NCI-H1092 treated with DMSO at 0.1 percent for 48 hours (cell line): ENCODE results near the gene WDR45B.
A peak's percentile ranks its signal among the peaks of the same experiment; 100 is the strongest.

Source experiments
- DNase-seq: peaks from one replicate; lab custom pipeline; 2025; lab: John Stamatoyannopoulos, UW

Gene WDR45B

DNA sequence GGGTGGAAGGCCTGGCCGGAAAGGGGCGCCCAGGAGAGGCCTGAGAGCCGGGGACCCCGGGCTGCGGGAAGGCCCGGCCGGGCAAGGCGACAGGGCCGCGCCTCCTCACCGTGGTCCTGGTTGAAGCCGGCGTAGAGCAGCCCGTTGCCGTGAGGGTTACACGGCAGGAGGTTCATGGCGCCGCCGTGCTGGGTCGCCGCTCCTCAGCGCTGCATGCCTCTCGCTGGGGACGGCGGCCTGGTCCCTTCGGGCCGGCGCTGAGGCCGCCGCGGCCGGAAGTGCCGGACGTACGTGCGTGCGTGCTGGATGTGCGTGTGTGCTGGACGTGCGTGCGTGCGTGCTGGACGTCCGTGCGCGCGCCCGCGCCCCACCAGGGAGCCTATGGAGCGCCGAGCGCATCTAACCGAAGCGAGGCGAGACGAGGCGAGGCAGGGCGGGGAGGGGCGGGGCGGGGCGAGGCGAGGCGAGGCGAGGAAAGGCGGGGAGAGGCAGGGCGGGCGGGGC lies at the start of gene WDR45B:
TSS of gene WDR45B (minus strand) at position 280 of the 504 bp plus-strand sequence. CDS start at position 176, 104 bp downstream.
- DNase-seq = peak; percentile 90

GRCh38 chr17:82697808-82698064 lies 49.5 kb upstream of the WDR45B start:
- DNase-seq = no peak

DNA sequence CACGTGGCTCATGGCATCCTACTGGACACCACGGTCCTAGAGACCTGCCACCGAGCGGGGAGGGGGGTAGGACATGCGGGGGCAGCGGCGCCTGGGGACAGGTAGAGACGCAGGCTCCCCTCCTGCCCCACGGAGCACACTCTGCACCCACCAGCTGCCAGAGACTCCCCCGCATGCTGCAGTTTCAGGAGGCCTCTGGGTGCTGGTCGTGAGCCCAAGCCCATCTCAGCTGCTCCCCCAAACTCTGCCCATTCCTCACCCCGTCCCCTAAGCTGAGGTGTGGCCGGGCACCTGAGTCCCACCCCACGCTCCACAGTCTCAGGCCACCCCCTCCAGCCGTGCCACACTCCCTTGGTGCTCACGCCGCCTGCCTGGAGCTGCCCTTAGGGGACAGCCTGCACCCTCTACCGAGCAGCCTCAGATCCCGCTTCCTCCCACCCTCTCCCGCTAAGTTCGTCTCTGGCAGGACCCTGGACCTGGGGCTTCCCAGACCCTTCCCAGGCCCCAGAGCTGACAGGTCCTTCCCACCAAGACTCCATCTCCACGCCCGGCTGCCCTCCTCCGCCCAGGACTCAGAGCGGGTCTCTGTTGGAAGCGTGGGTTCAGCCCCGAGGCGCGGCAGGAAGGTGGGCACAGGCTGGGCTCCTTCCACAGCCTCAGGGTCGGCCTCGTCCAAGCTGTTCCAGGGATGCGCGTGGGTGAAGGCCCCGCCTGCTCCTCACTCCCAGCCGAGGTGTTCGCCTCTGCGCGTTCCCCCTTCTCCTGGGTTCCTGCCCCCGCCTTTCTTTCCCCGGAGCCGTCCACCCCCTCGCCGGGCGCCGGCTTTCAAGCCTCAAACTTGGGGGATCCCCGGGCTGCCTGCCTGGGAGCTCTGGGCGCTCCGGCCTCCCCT lies 48.9 kb upstream of the WDR45B start:
- DNase-seq = peak; percentile 10

DNA sequence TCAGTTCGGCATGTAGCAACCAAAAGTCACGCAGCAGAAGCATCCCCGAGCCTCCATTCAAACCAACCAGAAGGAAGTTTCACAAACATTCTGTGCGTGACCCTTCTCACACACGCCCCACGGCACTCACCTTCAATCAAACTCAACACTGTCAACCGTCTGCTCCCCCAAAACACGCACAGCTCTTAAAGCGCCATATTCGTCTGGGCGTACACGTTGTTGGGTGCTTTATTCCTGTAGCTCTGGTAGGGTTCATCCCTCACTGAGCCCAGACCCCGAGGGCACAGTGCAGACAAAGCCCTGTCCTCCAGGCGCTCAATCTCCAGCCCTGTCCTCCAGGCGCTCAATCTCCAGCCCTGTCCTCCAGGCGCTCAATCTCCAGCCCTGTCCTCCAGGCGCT lies 48.0 kb upstream of the WDR45B start:
- no peak for DNase-seq

GRCh38 chr17:82694647-82695046 lies 46.4 kb upstream of the WDR45B start:
- DNase-seq = no peak

DNA sequence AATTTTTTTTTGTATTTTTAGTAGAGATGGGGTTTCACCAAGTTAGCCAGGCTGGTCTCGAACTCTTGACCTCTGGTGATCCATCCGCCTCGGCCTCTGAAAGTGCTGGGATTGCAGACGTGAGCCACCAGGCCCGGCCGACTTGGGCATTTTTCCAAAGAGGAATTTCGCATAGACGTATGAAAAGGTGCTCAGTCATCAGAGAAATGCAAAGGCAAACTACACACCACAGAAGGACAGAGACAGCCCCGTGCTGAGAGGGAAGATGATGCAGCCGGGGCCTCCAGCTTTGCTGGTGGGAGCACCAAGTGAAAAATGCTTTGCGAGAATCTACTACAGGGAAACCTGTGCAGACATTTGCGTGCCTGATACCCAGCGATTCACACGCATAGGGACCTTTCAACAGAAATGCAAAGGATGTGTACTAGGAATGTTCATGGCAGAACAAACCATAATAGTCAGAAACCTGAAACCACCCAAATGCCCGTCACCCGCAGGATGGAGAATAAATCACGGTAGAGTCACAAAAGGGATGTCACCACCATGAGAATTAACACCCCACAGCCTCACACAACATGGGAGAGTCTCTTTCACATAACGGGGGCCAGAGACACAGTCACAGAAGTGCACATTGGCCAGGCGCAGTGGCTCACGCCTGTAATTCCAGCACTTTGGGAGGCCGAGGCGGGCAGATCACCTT lies 45.1 kb upstream of the WDR45B start:
- DNase-seq = no peak

- no peak for DNase-seq
These were observed 44.0 kb upstream of the WDR45B start for GRCh38 chr17:82692268-82692667.

DNA sequence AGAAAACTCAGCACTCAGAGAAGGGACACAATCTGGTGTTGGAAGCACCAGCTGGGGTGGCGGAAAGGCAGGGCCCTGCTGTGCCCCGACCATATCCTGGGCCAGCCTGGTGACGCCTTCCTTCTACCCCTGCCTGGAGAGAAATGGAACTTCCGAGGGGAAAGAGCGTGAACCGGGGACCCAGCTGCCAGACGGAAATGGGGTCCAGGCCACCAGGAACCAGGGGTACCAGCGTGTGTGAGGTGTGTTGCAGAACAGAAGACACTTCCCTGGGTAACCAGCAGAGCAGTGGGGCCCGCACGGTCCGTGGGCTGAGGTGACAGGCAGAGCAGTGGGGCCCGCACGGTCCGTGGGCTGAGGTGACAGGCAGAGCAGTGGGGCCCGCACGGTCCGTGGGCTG lies 43.5 kb upstream of the WDR45B start:
- no peak for DNase-seq

- DNase-seq = no peak
These were observed 42.7 kb upstream of the WDR45B start for GRCh38 chr17:82690786-82691489.

GRCh38 chr17:82689077-82689476 lies 40.8 kb upstream of the WDR45B start:
- DNase-seq = no peak

DNA sequence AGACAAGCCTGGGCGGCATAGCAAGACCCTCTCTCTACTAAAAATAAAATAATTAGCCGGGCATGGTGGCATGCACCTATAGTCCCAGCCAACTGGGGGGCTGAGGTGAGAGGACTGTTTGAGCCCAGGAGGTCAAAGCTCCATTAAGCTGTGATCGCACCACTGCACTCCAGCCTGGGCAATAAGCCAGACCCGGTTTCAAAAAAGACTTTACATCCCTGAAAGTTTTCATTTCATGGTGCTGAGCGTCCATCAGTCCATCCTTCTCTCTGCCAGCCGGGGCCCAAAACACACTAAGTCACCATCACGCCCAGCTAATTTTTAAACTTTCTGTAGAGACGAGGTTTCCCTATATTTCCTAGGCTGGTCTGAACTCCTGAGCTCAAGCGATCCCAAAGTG lies 39.6 kb upstream of the WDR45B start:
- no peak for DNase-seq

DNA sequence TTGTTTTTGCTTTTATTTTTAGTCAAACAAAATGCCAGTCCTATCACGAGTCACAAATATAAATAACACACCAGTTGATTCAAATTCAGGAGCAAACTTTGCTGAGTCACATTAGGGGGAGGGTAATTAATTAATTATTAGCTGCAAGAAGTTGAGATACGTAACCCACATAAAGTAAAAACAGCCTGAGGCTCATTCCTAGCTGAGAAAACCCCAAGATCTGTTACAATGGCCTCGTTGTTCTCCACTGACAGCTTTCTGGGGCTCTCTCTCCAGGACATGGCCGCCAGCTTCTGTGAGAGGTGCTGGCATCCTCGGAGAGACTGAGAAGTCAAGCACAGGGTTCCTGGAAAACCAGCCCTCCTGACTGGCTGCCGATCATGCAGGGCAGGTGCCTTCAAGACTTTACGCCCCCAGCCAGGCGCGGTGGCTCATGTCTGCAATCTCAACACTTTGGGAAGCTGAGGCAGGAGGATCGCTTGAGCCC lies 39.2 kb upstream of the WDR45B start:
- no peak for DNase-seq

DNA sequence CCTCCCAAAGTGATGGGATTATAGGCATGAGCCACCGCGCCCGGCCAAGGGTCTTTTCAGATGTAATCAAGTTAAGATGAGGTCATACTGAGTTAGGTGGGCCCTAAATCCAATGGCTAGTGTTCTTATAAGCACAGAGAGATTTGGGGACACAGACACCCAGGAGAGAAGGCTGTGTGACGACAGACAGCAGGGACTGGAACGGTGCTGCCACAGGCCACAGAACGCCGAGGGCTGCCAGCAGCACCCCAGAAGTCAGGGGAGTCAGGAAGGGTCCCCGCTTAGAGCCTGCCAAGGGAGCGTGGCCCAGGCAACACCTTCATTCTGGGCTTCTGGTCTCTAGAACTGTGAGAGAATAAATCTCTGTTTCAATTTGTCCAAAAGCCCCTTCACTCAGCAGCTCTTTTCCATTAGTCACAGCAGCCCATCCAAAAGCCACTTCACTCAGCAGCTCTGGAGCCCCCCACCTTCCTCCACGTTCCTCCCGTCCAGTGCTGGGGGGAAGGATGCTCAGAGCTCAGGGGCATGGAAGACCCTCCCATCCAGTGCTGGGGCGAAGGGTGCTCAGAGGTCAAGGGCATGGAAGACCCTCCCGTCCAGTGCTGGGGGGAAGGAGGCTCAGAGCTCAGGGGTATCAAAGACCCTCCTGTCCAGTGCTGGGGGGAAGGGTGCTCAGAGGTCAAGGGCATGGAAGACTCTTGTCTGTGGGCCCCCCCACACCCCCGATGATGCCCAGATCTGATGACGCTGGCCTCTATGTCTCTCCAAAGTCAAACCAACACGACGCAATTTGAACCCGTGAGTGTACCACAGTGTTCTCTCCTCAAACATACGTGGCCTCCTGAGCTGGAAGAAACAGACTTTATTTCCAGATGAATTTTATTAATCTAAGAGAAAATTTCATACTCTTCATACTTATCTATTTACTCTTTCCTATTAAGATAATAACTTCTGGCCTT lies 38.4 kb upstream of the WDR45B start:
- no peak for DNase-seq

DNA sequence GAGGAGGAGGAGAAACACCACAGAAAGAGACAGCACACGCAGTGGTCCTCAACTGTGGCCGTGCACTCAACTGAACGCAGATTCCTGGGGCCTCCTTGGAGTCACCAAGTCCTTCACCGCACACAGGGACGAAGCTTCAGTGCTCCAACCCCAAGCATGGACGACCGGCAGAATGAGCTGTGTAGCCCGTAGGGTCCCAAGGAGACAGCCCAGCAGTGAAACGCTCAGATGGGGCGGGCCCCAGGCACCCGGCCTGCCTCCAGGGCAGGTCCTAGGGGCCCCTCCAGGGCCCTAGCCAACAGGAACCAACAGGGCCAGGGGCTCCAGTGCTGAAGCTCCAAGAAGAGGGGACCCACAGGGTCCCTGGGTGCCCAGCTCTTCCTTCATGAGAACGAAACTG lies 37.0 kb upstream of the WDR45B start:
- no peak for DNase-seq

DNA sequence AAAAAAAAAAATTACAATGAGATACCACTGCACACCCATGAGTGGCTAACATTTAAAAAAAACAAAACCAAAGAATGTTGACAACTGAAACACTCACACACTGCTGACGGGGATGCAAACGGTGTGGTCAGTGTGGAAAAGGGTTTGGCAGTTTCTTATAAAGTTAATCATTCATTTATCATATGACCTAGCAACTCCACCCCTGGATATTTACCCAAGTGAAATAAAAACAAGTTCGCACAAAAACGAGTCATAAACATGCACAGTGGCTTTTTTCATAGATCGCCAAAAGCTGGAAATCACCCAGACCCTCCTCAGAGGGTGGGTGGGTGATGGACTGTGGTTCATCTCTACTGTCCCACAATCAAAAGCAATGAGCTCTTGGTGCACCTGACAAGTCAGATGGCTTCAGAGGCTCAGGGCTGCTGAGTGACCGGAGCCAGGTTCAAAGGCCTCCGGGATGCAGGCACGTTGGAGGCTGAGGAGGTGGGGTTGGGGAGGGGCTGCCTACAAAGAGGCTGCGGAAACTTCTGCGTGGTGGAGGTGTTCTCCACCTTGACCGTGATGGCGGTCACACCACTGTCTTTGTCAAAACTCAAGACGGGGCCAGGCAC lies 36.1 kb upstream of the WDR45B start:
- DNase-seq = no peak

- no peak for DNase-seq
These were observed 35.3 kb upstream of the WDR45B start for GRCh38 chr17:82683534-82683933.

DNA sequence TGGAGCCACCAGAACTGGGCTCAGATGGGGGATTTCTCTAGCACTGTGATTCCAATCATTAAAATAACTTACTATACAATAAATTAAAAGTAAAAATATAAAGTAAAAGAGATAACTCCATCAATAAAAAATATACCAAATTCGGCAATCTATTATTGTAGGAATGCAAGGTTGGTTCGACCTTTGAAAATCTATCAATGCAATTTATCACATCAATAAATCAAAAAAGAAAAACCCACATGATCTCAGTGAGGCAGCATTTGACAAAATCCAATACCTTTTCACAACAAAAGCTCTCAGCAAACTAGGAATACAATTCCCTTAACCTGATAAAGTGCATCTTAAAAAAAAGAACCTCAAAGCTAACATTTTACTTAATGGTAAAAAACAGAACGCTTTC lies 33.3 kb upstream of the WDR45B start:
- DNase-seq = no peak

- no peak for DNase-seq
These were observed 31.6 kb upstream of the WDR45B start for GRCh38 chr17:82679586-82680465.

- DNase-seq = peak; percentile 31
These were observed 30.1 kb upstream of the WDR45B start for GRCh38 chr17:82678265-82678891.
